HG02884 (cell line): ENCODE results near the gene SLC6A3.

Source experiments
- ATAC-seq: cut with Tn5 transposase; IDR thresholded peaks from one replicate; pipeline ENCODE4 v1.9.1; 2021; ENCODE audit warnings: mild to moderate bottlenecking, moderate library complexity; ENCODE audit not compliant: unreplicated experiment

The SLC6A3 gene

GRCh38 chr5:1410156-1411014, 34.9 kb downstream of the SLC6A3 start:
- no peak for ATAC-seq

GRCh38 chr5:1409381-1410110, 35.7 kb downstream of the SLC6A3 start:
- no peak for ATAC-seq

- no peak for ATAC-seq
Observed at GRCh38 chr5:1406681-1407640, 38.3 kb downstream of the SLC6A3 start.

- no peak for ATAC-seq
Observed at GRCh38 chr5:1405539-1406530, 39.4 kb downstream of the SLC6A3 start.

- ATAC-seq = no peak
Observed at GRCh38 chr5:1405121-1405520, 40.1 kb downstream of the SLC6A3 start.

- ATAC-seq = no peak
Observed at GRCh38 chr5:1404062-1404461, 41.2 kb downstream of the SLC6A3 start.

GRCh38 chr5:1402611-1403255, 42.5 kb downstream of the SLC6A3 start:
- no peak for ATAC-seq

GRCh38 chr5:1401536-1402138, 43.6 kb downstream of the SLC6A3 start:
- no peak for ATAC-seq

GRCh38 chr5:1400936-1401335, 44.3 kb downstream of the SLC6A3 start:
- ATAC-seq = no peak

GRCh38 chr5:1400211-1400855, 44.9 kb downstream of the SLC6A3 start:
- no peak for ATAC-seq

GRCh38 chr5:1399737-1400136, 45.5 kb downstream of the SLC6A3 start:
- no peak for ATAC-seq

- ATAC-seq = no peak
Observed at GRCh38 chr5:1396293-1396816, 48.9 kb downstream of the SLC6A3 start.

GRCh38 chr5:1394881-1395860, 50.1 kb downstream of the SLC6A3 start:
- ATAC-seq = no peak

GRCh38 chr5:1393571-1394501, 51.4 kb downstream of the SLC6A3 start:
- no peak for ATAC-seq

- no peak for ATAC-seq
Observed at GRCh38 chr5:1392801-1393565, 52.3 kb downstream of the SLC6A3 start.
